ENCODE measurements around the gene PCID2. TPM values are rescaled to one million over a fixed set of nuclear protein-coding genes. Genes with fewer than 3 reads are reported as not detected.

PCID2 gene
- total RNA-seq, 1 experiment from 2014 or later = 39.7 TPM

DNA sequence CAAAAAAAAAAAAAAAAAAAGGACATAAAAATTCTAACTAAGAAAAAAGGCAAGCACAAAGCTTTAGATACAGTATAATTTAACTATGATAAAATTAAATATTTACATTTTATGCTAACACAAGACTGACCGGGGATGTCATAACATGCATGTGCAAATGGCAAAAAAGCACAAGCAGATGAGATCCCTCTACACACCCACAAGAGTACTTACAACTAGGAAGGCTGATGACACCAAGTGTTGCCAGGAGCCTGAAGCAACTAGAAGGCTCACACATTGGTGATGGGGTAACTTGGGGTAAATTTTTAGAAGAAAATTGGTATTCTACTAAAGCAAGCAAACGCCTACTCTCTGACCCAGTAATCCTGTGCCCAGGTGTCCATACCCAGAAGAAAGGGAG lies 6.7 kb downstream of the PCID2 start:
- no peak for TF ChIP-seq REST (IDR thresholded peaks at IDR 0.05; ENCODE audit: insufficient read depth in 1 of 2, low read depth in 2 of 2, low read length in 1 of 2)
- no peak for TF ChIP-seq SIN3A (IDR thresholded peaks at IDR 0.05; ENCODE audit: borderline replicate concordance, insufficient read depth, low read depth, low read length)
- TF ChIP-seq POLR2AphosphoS5 (IDR thresholded peaks at IDR 0.05; ENCODE audit: low read depth, low read length) = no peak
- TF ChIP-seq CTCF (IDR thresholded peaks at IDR 0.05) = no peak
- TF ChIP-seq TCF7L2 (IDR thresholded peaks at IDR 0.05; ENCODE audit: low read depth, low read length) = no peak
- no peak overlapping the region for H3K27ac ChIP-seq (ENCODE audit: low read length)
- H3K27me3 ChIP-seq (ENCODE audit: control insufficient read depth, insufficient read depth, low read length) = no peaks in the 10 kb centered on the region
- CTCF ChIA-PET = no interaction called here
- in situ Hi-C loops (cut with HindIII; ENCODE audit: low pct_unique_long_range_greater_than_20kb, low sequenced_read_pairs) (no loop called here), intact Hi-C loops (cut with micrococcal nuclease; ENCODE audit: unreplicated experiment) (no loop called here)
- POLR2A ChIA-PET = no interaction called here
- ATAC-seq (no peak), DNase-seq (ENCODE audit: low read depth, low spot score) (no peak)
- no TSS peak for BruUV-seq (replicated peaks)
- peaks cover 9% of the 10 kb centered on the region for H3K4me1 ChIP-seq (ENCODE audit: control insufficient read depth, insufficient read depth, low read length)
- peaks cover 5% of the 10 kb centered on the region; the same call in 1 of the 2 replicates for H3K36me3 ChIP-seq (ENCODE audit: control insufficient read depth, insufficient read depth, low read length)
- no peaks in the 10 kb centered on the region for H3K9me3 ChIP-seq (ENCODE audit: control insufficient read depth, insufficient read depth, low read depth, low read length)
- no peak overlapping the region for H3K4me3 ChIP-seq (ENCODE audit: low read depth in 2 of 2, low read length in 2 of 2)

DNA sequence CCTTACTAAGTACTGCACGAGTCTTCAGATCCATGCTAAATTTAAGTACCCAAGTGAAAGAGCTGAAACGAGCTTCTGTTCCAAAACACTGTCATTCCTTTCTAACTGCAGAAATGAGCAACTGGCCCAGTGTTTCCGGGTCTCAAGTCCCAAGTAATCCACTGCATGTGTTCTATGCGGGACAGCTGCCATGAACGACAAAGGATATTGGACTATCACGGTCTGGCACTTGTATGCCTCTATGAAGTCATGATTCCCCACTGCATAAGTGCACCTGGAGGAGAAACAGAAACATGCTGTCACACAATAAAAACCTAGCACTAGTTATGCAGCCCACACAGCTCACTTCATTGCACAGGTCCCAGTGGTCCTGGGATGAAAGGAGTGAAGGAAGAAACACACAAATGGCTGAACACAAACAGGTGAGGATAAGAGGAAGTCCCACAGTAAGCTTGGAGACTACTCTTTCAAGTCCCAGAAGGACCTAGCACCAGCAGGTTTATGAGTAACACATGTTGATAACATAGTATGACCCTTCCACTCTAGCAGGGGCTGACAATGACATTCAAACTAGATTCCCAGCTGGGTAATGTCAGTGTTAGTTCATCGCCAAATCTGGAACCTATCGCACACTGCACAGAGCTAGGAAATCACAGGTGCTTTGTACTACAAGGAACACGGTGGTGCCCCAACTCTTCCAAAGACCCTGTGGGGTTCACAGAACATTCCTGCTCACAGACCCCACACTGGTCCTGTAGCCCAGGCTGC lies 11.3 kb downstream of the PCID2 start:
- ChIA-PET POLR2A (no interaction called here), CTCF (no interaction called here)
- Histone ChIP-seq H3K36me3 (ENCODE audit: control insufficient read depth, insufficient read depth, low read length) (peaks cover 5% of the 10 kb centered on the region; the same call in 1 of the 2 replicates), H3K27ac (ENCODE audit: low read length) (no peak overlapping the region), H3K4me1 (ENCODE audit: control insufficient read depth, insufficient read depth, low read length) (no peaks in the 10 kb centered on the region), H3K4me3 (ENCODE audit: low read depth in 2 of 2, low read length in 2 of 2) (no peak overlapping the region), H3K9me3 (ENCODE audit: control insufficient read depth, insufficient read depth, low read depth, low read length) (no peaks in the 10 kb centered on the region), H3K27me3 (ENCODE audit: control insufficient read depth, insufficient read depth, low read length) (no peaks in the 10 kb centered on the region)
- intact Hi-C loops (cut with micrococcal nuclease; ENCODE audit: unreplicated experiment) (no loop called here), in situ Hi-C loops (cut with HindIII; ENCODE audit: low pct_unique_long_range_greater_than_20kb, low sequenced_read_pairs) (no loop called here)
- no TSS peak for BruUV-seq (replicated peaks)
- no peak for DNase-seq (ENCODE audit: low read depth, low spot score)
- TF ChIP-seq CTCF (IDR thresholded peaks at IDR 0.05) = no peak
- TF ChIP-seq TCF7L2 (IDR thresholded peaks at IDR 0.05; ENCODE audit: low read depth, low read length) = no peak
- no peak for TF ChIP-seq SIN3A (IDR thresholded peaks at IDR 0.05; ENCODE audit: borderline replicate concordance, insufficient read depth, low read depth, low read length)
- TF ChIP-seq POLR2AphosphoS5 (IDR thresholded peaks at IDR 0.05; ENCODE audit: low read depth, low read length) = no peak
- no peak for TF ChIP-seq REST (IDR thresholded peaks at IDR 0.05; ENCODE audit: insufficient read depth in 1 of 2, low read depth in 2 of 2, low read length in 1 of 2)
- ATAC-seq = no peak
